Urinary bladder (tissue), 4 donors: ENCODE data around the gene SCAP. TPM values are rescaled to one million over a fixed set of nuclear protein-coding genes. Genes with fewer than 3 reads are reported as not detected.

Experiments used
- DNase-seq: peaks from one replicate; pipeline ENCODE4 v3.0.0-alpha.2; 2015; ENCODE audit errors: extremely low spot score
- H3K27ac ChIP-seq: one replicate; pipeline ENCODE4 v1.5.1; 2013; ENCODE audit warnings: low read depth, mild to moderate bottlenecking, moderate library complexity
- H3K36me3 ChIP-seq: one replicate; pipeline ENCODE4 v1.6.1; 2013; ENCODE audit warnings: mild to moderate bottlenecking, moderate library complexity; ENCODE audit not compliant: insufficient read depth
- H3K4me1 ChIP-seq: one replicate; pipeline ENCODE4 v1.6.1; 2013; ENCODE audit warnings: mild to moderate bottlenecking, moderate library complexity; ENCODE audit not compliant: insufficient read depth
- H3K4me3 ChIP-seq: one replicate; pipeline ENCODE4 v1.5.1; 2013; ENCODE audit warnings: low read depth, low read length
- WGBS: extraction: QIAGEN DNeasy Blood & Tissue Kit; methylation state at CpG from one replicate; pipeline ENCODE4 v1.1.7; 2013; 5-methylcytosine and 5-hydroxymethylcytosine counted together
- polyA plus RNA-seq: library from polyadenylated mRNA; stranded (reverse); fragments of 200-250 nt; gene quantifications from one replicate; pipeline ENCODE4 v1.2.3, GENCODE V29; 2013
- total RNA-seq: library from RNA; depleted of rRNA; stranded (reverse); fragments of >200 nt; gene quantifications from one replicate; pipeline ENCODE4 v1.2.3, GENCODE V29; 2014
- donor health status: healthy with polysubstance abuse.
- donor health status: healthy.

SCAP gene
- total and polyA plus RNA-seq, 2 donors, result 44.5 to 64.4 TPM

DNA sequence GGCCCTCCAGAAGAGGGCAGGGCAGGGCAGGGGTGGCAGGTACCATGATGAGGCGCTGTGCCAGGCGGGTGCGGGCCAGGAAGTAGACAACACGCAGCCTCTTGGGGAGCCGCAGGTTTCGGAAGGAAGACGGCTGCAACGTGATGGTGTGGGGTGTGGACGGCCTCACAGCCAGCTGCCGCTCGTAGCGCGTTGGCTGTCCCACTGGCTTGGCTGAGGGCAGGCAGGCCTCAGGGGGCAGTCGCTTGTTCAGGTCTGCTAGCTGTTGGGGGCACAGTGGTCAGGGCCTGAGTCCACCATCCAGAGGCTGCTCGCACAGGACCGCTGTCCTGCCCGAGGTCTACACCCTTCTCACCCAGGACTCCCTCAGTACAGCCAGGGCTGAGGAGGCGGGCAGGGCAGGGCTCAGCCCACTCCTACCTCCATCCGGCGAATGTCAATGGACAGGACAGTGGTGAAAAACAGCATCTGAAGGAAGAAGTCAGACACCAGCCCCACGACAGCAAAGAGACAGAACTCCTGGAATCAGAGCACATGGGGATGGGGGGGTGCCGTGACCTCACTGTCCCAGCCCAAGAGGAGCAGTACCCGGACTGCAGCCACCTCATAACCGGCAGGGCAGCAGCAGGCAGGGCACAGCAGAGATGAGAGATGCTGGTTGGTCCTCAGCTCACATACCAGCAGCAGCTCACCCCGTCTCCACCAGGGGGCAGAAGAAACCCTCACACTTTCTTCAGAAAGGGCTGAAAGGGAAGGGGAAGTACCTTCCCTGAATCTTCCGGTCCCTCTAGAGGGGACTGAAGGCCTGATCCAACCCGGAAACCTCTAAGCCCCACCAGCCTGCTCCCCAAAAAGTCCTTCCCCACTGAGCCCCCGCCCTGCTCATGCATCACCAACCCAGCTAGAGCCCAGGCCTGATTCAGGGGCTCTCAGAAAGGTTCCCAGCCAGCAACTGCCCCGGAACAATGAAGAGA, 54.9 kb downstream of the SCAP start:
- H3K4me3 ChIP-seq, result no peak overlapping the region
- peak; percentile 72 for DNase-seq
- WGBS, result 71% methylated on average over 29 of the region's 29 CpGs
- no peaks in the 10 kb centered on the region for H3K4me1 ChIP-seq
- H3K36me3 ChIP-seq, result peaks cover 2% of the 10 kb centered on the region
- H3K27ac ChIP-seq, result peak overlapping the region; percentile 69

DNA sequence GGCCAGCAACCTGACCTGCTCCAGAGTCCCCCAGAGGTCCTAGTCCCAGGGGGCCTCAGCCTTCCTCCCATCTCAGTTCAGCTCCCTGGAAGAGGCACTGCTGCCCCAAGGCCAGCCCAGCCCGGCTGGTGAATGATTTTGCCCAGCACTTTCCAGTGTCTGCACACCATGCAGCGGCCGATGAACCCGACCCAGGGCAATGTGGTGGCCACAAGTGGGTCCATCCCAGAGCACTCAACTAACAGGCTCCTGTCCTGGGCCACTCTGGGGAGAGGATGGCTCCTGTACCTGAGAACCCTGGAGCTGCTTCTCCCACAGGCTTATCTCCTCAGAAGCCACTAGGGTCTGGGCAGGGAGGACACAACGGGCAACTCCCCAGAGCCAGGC, 55.7 kb downstream of the SCAP start:
- H3K4me1 ChIP-seq, result no peaks in the 10 kb centered on the region
- H3K4me3 ChIP-seq, result no peak overlapping the region
- WGBS, result 92% methylated on average over 5 of the region's 5 CpGs
- H3K36me3 ChIP-seq, result peaks cover 2% of the 10 kb centered on the region
- no peak for DNase-seq
- no peak overlapping the region for H3K27ac ChIP-seq

GRCh38 chr3:47419083-47420043, 56.4 kb downstream of the SCAP start:
- H3K4me3 ChIP-seq, result no peak overlapping the region
- no peak overlapping the region for H3K27ac ChIP-seq
- 92% methylated on average over 17 of the region's 17 CpGs for WGBS
- no peak for DNase-seq
- H3K36me3 ChIP-seq, result peaks cover 2% of the 10 kb centered on the region
- H3K4me1 ChIP-seq, result no peaks in the 10 kb centered on the region

- no peak for DNase-seq
- no peak overlapping the region for H3K27ac ChIP-seq
- no peak overlapping the region for H3K4me3 ChIP-seq
- H3K4me1 ChIP-seq, result no peaks in the 10 kb centered on the region
- 91% methylated on average over 53 of the region's 53 CpGs for WGBS
- peaks cover 2% of the 10 kb centered on the region for H3K36me3 ChIP-seq
These were observed 57.3 kb downstream of the SCAP start for GRCh38 chr3:47418167-47419082.

GRCh38 chr3:47416041-47416440, 59.7 kb downstream of the SCAP start:
- WGBS, result 85% methylated on average over 9 of the region's 9 CpGs
- H3K36me3 ChIP-seq, result peaks cover 7% of the 10 kb centered on the region
- H3K27ac ChIP-seq, result no peak overlapping the region
- no peaks in the 10 kb centered on the region for H3K4me1 ChIP-seq
- H3K4me3 ChIP-seq, result no peak overlapping the region
- no peak for DNase-seq

GRCh38 chr3:47414666-47415587, 60.8 kb downstream of the SCAP start:
- Histone ChIP-seq H3K4me3 (no peak overlapping the region), H3K36me3 (peaks cover 7% of the 10 kb centered on the region), H3K4me1 (no peaks in the 10 kb centered on the region), H3K27ac (no peak overlapping the region)
- WGBS, result 77% methylated on average over 16 of the region's 16 CpGs
- no peak for DNase-seq

DNA sequence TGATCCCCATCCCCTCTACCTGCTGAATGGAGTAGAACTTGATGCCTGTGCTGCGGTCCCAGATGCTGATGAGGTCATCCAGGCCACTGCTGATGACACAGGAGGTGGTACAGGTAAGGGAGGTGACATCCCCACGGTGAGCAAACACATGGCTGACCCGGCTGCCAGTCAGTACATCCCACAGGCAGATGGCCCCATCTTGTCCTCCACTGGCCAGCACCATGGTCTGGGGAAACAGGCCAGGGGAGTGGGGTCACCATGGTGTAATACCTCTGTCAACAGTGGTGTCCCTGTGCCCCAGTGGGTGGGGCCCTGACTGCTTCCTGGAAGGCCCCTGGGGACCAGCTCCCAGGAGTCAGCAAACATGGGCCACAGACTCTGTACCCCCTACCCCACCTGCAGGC, 61.6 kb downstream of the SCAP start:
- 88% methylated on average over 3 of the region's 3 CpGs for WGBS
- no peaks in the 10 kb centered on the region for H3K4me1 ChIP-seq
- no peak overlapping the region for H3K4me3 ChIP-seq
- no peak for DNase-seq
- H3K27ac ChIP-seq, result no peak overlapping the region
- H3K36me3 ChIP-seq, result peaks cover 6% of the 10 kb centered on the region

DNA sequence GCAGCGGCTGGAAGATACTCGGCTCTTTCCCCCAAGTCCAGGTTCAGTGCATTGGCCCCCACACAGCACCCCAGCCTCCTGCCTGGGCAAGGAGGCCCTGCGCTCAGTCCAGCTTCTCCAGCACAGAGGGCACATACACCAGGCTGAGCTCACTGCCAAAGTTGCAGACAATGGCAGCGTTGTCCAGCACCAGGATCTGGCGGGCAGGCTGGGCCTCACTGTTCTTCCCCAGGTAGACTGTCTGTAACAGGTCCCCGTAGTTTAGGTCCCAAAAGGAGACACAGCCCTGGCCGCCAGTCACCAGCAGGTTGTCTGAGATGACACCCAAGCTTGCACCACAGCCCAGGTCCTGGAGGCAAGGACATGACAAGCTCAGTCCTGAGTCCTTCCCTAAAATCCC, 62.0 kb downstream of the SCAP start:
- Histone ChIP-seq H3K27ac (no peak overlapping the region), H3K36me3 (peaks cover 8% of the 10 kb centered on the region), H3K4me3 (no peak overlapping the region), H3K4me1 (no peaks in the 10 kb centered on the region)
- 89% methylated on average over 7 of the region's 7 CpGs for WGBS
- DNase-seq, result no peak

DNA sequence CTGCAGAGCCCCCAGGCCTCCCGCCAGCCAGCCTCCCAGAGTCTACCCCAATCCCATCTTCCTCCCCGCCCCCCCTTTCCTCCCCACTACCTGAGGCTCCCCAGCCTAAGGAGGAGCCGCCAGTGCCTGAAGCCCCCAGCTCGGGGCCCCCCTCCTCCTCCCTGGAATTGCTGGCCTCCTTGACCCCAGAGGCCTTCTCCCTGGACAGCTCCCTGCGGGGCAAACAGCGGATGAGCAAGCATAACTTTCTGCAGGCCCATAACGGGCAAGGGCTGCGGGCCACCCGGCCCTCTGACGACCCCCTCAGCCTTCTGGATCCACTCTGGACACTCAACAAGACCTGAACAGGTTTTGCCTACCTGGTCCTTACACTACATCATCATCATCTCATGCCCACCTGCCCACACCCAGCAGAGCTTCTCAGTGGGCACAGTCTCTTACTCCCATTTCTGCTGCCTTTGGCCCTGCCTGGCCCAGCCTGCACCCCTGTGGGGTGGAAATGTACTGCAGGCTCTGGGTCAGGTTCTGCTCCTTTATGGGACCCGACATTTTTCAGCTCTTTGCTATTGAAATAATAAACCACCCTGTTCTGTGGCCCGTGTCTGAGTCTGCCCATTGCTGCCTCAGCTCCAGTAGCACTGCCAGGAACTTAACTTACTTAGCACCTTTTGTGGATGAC, 62.8 kb downstream of the SCAP start:
- Histone ChIP-seq H3K4me3 (no peak overlapping the region), H3K36me3 (peaks cover 12% of the 10 kb centered on the region), H3K4me1 (no peaks in the 10 kb centered on the region), H3K27ac (no peak overlapping the region)
- WGBS, result 72% methylated on average over 12 of the region's 12 CpGs
- DNase-seq, result no peak

- H3K36me3 ChIP-seq, result peaks cover 12% of the 10 kb centered on the region
- H3K4me1 ChIP-seq, result no peaks in the 10 kb centered on the region
- DNase-seq, result no peak
- no peak overlapping the region for H3K4me3 ChIP-seq
- 86% methylated on average over 5 of the region's 5 CpGs for WGBS
- no peak overlapping the region for H3K27ac ChIP-seq
These were observed 63.3 kb downstream of the SCAP start for GRCh38 chr3:47412453-47412756.

GRCh38 chr3:47411696-47412452, 63.9 kb downstream of the SCAP start:
- Histone ChIP-seq H3K36me3 (peaks cover 12% of the 10 kb centered on the region), H3K4me3 (no peak overlapping the region), H3K27ac (no peak overlapping the region), H3K4me1 (no peaks in the 10 kb centered on the region)
- DNase-seq, result no peak
- 88% methylated on average over 24 of the region's 24 CpGs for WGBS
